ENCODE data around the gene PLAGL2.
"Not testable (repeated sequence)": the region's sequence is repeated elsewhere in the genome, so short reads cannot be mapped to it uniquely, and the experiment has no call there.

PLAGL2 gene

GRCh38 chr20:32179515-32179914 lies 28.0 kb downstream of the PLAGL2 start:
- DNase-seq, result no peak

DNA sequence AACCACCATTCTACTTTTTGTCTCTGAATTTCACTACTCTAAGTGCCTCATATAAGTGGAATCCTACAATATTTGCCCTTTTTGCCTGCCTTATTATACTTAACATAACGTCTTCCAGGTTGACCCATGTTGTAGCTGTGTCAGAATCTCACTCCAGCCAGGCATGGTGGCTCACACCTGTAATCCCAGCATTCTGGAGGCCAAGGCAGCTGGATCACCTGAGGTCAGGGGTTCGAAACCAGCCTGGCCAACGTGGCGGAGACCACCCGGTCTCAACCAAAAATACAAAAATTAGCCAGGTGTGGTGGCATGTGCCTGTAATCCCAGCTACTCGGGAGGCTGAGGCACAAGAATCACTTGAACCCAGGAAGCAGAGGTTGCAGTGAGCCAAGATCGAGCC lies 29.8 kb downstream of the PLAGL2 start:
- DNase-seq, result not testable (repeated sequence)

DNA sequence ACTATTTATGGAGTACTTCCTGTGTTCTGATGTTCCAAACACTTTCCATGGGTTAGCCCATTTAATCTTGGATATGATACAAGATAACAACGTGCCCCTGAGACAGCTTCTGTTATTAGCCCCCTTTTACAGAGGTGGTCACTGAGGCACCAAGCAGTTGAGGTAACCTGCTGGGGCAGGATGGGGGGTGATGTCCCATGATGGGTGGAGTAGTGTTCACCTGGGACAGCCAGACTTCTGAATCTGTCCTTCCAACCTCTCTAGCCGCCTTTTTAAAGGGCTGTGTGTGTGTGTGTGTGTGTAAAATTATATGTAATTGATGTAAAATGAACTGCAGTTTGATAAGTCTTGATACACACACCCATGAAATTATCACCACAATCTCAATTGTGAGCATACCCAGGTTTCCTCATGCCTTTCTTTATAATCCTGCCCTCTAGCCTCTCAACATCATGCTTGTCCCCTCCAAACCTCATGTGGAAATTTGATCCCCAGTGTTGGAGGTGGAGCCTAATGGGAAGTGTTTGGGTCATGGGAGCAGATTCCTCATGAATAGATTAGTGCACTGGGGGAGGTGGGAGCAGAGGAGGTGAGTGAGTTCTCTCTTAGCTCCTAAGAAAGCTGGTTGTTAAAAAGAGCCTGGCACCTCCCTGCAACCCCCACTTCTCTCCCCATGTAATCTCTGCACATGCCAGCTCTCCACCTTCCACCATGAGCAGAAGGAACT lies 39.2 kb downstream of the PLAGL2 start:
- peak; percentile 15 for DNase-seq

DNA sequence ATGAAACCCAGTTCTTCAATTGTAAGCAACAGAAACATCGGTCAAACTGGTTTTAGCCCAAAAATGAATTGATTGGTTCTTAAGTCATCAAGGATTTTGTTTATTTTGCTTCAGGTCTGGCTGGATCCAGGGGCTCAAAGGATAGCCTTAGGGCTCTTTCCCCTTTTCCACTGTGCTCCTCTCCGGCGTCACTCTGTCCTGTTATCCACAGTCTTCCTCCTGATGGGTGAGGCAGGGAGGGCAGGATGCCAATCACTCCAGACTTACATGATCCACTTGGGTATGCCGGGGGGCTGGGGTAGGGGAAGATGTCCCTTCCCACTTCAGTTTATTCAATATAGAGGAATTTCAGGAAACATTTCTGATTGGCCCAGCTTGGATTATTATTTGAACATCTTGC lies 40.0 kb downstream of the PLAGL2 start:
- no peak for DNase-seq

GRCh38 chr20:32165836-32166545 lies 41.6 kb downstream of the PLAGL2 start:
- no peak for DNase-seq

DNA sequence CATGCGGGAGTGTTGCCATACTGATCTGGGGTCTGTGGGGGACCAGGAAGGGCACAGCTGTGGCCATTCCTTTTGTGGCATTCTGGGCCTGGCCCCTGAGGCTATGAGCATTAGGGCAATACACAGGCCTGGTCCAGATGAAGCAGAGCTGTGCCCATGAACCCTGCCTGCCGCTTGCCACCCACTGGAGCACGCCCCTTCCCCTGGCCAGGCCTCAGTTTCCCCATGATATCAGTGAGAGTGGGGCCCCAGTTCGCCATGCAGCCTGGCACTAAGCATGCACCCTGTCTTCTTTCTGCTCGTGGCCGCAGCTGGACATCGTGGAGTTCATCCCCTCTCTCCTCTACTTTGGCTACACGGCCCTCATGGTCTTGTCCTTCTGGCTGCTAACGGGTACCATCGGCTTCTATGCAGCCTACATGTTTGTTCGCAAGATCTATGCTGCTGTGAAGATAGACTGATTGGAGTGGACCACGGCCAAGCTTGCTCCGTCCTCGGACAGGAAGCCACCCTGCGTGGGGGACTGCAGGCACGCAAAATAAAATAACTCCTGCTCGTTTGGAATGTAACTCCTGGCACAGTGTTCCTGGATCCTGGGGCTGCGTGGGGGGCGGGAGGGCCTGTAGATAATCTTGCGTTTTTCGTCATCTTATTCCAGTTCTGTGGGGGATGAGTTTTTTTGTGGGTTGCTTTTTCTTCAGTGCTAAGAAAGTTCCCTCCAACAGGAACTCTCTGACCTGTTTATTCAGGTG lies 42.4 kb downstream of the PLAGL2 start:
- no peak for DNase-seq

- DNase-seq, result no peak
Measured at GRCh38 chr20:32163951-32164350, 43.6 kb downstream of the PLAGL2 start.

DNA sequence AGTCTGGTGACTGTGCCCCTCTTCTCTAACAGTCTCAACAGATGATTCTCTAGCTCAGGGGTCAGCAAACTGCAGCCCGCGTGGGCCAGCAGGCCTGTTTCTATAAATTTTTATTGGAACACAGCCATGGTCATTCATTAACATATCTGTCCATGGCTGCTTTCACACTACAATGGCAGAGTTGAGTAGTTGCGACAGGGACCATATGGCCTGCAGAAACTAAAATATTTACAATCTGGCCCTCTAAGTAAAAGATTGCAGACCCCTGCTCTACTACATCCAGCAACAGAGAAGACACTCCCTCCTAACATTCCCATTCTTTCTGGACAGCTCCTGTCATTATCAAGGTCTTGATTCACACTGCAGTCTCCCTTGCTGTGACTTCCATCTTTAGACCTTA lies 45.2 kb downstream of the PLAGL2 start:
- no peak for DNase-seq

GRCh38 chr20:32160341-32160740 lies 47.2 kb downstream of the PLAGL2 start:
- no peak for DNase-seq

DNA sequence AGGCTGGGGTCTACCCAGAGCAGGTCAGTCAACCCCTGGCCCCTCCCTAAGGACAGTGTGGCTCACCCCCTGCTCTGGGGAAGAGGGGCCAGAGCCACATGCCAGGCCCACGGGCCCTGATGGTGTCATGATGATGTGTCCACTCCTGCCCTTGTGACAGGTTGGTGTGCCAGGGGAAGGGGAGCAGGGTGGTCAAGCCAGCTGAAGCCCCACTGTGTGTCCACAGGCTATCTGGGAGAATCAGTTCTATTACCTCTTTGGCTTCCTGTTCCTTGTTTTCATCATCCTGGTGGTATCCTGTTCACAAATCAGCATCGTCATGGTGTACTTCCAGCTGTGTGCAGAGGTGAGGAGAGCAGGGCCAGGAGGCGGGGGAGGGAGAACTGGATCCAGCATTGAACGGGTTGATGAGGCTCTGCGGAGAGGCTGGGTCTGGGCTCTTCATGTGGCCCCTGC lies 47.7 kb downstream of the PLAGL2 start:
- no peak for DNase-seq

DNA sequence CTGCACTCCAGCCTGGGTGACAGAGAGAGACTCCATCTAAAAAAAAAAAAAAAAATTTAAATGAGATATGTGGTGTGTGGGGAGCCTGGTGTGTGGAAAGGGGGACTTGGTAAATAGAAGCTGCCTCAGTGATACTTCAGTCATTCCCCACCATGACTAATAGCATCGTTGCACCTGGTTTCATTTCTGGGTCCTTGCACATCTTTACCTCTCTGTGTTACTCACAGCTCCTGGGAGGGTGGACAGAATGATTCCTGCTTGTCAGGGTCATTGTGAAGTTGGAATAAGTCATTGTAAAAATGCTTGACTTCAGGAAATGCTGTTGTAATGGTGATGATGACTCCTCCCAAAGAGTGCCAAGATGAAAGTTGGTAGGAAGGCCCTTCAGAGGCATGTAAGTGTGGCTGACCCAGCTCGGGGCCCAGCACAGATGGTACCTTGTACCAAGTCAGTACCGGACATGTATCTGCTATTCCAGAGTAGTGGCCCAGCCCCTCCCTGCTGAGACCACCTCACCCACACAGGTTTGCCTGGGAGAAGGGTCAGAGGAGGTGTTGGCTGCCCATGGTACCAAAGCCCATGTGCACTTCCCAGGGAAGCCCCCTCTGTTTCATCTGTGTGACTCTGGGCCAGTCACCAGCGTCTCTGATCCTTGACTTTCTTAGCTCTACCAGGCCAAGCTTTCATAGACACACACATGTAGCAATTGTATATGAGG lies 48.4 kb downstream of the PLAGL2 start:
- DNase-seq, result no peak

DNA sequence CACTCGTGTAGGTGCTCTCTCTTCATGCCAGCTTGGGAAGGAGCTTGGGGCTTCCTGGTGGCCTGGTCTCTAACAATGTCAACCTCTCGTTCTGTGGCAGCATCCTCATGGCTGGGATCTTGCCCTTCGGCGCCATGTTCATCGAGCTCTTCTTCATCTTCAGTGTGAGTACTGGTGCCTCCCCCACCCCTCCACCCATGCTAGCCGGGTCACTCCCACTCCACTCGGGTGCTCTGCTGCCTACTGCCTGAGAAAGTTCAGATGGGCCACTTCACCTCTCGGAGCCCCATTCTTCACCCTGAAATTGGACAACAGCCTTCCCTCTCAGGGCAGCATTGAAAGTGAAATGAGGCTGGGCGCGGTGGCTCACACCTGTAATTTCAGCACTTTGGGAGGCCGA lies 49.2 kb downstream of the PLAGL2 start:
- no peak for DNase-seq

DNA sequence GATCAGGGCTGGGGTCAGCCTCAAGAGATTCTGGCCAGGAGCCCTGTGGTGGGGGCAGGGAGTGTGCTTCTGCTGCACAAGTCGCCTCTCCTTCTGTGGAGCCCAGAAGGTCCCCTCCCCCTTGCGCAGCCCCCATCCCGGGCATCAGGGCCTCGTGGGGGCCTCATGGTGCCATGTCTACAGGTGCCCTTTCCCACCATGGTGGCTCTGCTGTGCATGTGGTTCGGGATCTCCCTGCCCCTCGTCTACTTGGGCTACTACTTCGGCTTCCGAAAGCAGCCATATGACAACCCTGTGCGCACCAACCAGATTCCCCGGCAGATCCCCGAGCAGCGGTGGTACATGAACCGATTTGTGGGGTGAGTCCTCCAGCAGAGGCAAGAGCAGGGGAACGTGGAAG lies 49.9 kb downstream of the PLAGL2 start:
- DNase-seq, result no peak

GRCh38 chr20:32155017-32155981 lies 52.2 kb downstream of the PLAGL2 start:
- peak; percentile 49 for DNase-seq

GRCh38 chr20:32153771-32154170 lies 53.8 kb downstream of the PLAGL2 start:
- no peak for DNase-seq

GRCh38 chr20:32153156-32153665 lies 54.3 kb downstream of the PLAGL2 start:
- DNase-seq, result no peak

DNA sequence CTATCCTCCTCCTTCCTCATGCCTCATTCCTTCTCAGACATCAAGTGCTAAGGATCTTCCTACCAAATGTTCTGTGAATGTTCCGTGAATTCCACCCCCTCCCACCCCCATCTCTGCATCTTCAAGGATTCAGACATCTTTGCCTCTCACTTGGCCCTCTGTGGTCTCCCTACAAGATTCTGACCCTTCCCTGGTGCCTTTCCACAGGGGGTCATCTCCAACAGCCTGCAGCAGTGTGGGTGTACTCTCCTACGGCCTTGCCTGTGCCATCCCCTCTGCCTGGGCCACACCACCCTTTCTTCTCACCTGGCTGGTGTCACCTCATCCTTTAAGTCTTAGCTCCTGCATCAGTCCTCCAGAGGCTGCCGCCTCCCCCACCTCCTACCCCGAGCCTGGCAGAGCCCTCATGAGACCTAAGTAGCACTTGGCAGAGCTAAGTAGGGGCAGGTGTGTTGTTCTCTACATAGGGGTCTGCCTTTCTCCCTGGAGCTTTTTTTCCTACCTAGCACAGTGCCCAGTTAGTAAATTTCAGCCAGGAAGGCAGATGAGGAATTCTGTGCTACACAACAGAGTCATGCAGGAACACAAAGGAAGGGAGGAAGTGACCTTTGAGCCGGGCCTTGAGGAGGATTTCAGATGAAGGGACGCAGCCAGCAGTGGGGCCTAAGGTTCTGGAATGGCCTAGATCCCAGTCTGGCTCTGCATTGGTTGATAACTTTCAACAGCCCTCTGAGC lies 55.0 kb downstream of the PLAGL2 start:
- DNase-seq, result no peak

DNA sequence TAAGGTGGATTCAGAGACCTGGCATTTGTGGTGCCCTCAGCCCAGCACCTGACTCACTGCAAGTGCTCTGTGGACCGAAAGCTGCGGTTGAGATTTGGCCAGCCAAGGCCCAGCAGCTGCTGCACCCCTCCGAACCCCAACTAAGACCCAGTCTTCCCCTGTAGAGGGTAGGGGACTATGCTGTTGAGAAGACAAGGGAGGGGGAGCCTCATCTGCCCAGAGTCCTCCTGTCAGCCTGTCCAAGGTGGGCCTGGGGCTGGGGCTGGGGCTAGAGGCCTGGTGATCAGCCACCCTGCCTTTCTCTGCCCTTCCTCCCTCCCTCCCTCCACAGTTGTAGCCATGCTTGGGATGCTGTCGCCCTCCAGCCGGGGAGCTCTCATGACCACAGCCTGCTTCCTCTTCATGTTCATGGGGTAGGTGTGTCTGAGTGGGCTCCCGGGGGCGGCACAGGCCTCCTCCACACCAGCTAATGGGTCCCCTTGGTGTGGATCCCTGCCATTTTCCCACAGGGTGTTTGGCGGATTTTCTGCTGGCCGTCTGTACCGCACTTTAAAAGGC lies 57.2 kb downstream of the PLAGL2 start:
- no peak for DNase-seq

DNA sequence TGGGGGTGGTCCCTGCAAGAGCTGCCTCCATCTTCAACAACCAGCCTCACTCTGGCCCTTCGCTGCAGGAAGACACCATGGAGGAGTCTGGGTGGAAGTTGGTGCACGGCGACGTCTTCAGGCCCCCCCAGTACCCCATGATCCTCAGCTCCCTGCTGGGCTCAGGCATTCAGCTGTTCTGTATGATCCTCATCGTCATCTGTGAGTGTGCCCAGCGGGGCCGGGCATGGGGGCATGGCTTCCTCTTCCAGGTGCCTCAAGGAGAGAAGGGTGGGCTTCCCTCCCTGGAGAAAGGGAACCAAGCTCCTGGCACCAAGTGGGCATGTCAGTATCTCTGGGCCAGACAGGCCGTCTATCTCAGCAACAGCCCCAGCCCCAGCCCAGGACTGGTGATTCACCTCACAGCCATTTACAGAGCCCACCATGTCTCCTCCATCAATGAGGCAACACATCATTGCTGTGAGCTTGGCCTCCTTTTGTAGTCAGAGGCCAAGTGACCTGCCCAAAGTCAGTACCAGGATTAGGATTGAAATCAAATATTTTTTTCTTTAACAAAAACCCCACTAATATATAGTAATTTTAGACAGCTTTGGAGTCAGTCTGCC lies 57.9 kb downstream of the PLAGL2 start:
- no peak for DNase-seq

Measured in NCI-H146 (cell line).